ENCODE data around the gene TACC3. TPM values are rescaled to one million over a fixed set of nuclear protein-coding genes. Genes with fewer than 3 reads are reported as not detected.
A peak's percentile ranks its signal among the peaks of the same experiment; 100 is the strongest.

TACC3 gene
- polyA plus RNA-seq, 1 donor = 27.8 TPM

- H3K27me3 ChIP-seq (ENCODE audit: control insufficient read depth, insufficient read depth, low read length) = no peaks in the 10 kb centered on the region
- no peaks in the 10 kb centered on the region for H3K36me3 ChIP-seq (ENCODE audit: control insufficient read depth, insufficient read depth, low read length)
- H3K4me3 ChIP-seq (ENCODE audit: low read length) = no peak overlapping the region
- no peak overlapping the region for H3K27ac ChIP-seq (ENCODE audit: low read length)
- no peak for DNase-seq
- WGBS (ENCODE audit: insufficient coverage, low lambda C conversion rate) = no CpG with 5 or more reads among the region's 11 CpGs
- H3K9me3 ChIP-seq (ENCODE audit: control insufficient read depth, low read depth, low read length) = no peaks in the 10 kb centered on the region
- peaks cover 30% of the 10 kb centered on the region for H3K4me1 ChIP-seq (ENCODE audit: control insufficient read depth, insufficient read depth, low read length)
Observed at GRCh38 chr4:1785592-1785991, 64.3 kb downstream of the TACC3 start.

- WGBS (ENCODE audit: insufficient coverage, low lambda C conversion rate) = no CpG with 5 or more reads among the region's 34 CpGs
- Histone ChIP-seq H3K36me3 (ENCODE audit: control insufficient read depth, insufficient read depth, low read length) (no peaks in the 10 kb centered on the region), H3K27ac (ENCODE audit: low read length) (no peak overlapping the region), H3K4me1 (ENCODE audit: control insufficient read depth, insufficient read depth, low read length) (peaks cover 30% of the 10 kb centered on the region), H3K4me3 (ENCODE audit: low read length) (no peak overlapping the region), H3K27me3 (ENCODE audit: control insufficient read depth, insufficient read depth, low read length) (peaks cover 2% of the 10 kb centered on the region), H3K9me3 (ENCODE audit: control insufficient read depth, low read depth, low read length) (no peaks in the 10 kb centered on the region)
- no peak for DNase-seq
Observed at GRCh38 chr4:1786544-1787362, 65.4 kb downstream of the TACC3 start.

GRCh38 chr4:1787411-1788077 lies 66.2 kb downstream of the TACC3 start:
- H3K4me1 ChIP-seq (ENCODE audit: control insufficient read depth, insufficient read depth, low read length) = peaks cover 34% of the 10 kb centered on the region
- DNase-seq = no peak
- WGBS (ENCODE audit: insufficient coverage, low lambda C conversion rate) = no CpG with 5 or more reads among the region's 25 CpGs
- no peaks in the 10 kb centered on the region for H3K36me3 ChIP-seq (ENCODE audit: control insufficient read depth, insufficient read depth, low read length)
- no peak overlapping the region for H3K27ac ChIP-seq (ENCODE audit: low read length)
- H3K4me3 ChIP-seq (ENCODE audit: low read length) = no peak overlapping the region
- peaks cover under 1% of the 10 kb centered on the region for H3K9me3 ChIP-seq (ENCODE audit: control insufficient read depth, low read depth, low read length)
- peaks cover 4% of the 10 kb centered on the region for H3K27me3 ChIP-seq (ENCODE audit: control insufficient read depth, insufficient read depth, low read length)

GRCh38 chr4:1788254-1788973 lies 67.1 kb downstream of the TACC3 start:
- 93% methylated on average over 2 of the region's 13 CpGs for WGBS (ENCODE audit: insufficient coverage, low lambda C conversion rate)
- peaks cover 7% of the 10 kb centered on the region for H3K27me3 ChIP-seq (ENCODE audit: control insufficient read depth, insufficient read depth, low read length)
- H3K27ac ChIP-seq (ENCODE audit: low read length) = no peak overlapping the region
- peaks cover 3% of the 10 kb centered on the region for H3K9me3 ChIP-seq (ENCODE audit: control insufficient read depth, low read depth, low read length)
- H3K4me1 ChIP-seq (ENCODE audit: control insufficient read depth, insufficient read depth, low read length) = peaks cover 36% of the 10 kb centered on the region
- no peaks in the 10 kb centered on the region for H3K36me3 ChIP-seq (ENCODE audit: control insufficient read depth, insufficient read depth, low read length)
- H3K4me3 ChIP-seq (ENCODE audit: low read length) = no peak overlapping the region
- DNase-seq = no peak

GRCh38 chr4:1789552-1789951 lies 68.2 kb downstream of the TACC3 start:
- peaks cover 7% of the 10 kb centered on the region for H3K9me3 ChIP-seq (ENCODE audit: control insufficient read depth, low read depth, low read length)
- DNase-seq = no peak
- H3K4me1 ChIP-seq (ENCODE audit: control insufficient read depth, insufficient read depth, low read length) = peaks cover 35% of the 10 kb centered on the region
- peaks cover 2% of the 10 kb centered on the region for H3K36me3 ChIP-seq (ENCODE audit: control insufficient read depth, insufficient read depth, low read length)
- no peak overlapping the region for H3K4me3 ChIP-seq (ENCODE audit: low read length)
- peaks cover 13% of the 10 kb centered on the region for H3K27me3 ChIP-seq (ENCODE audit: control insufficient read depth, insufficient read depth, low read length)
- no peak overlapping the region for H3K27ac ChIP-seq (ENCODE audit: low read length)
- WGBS (ENCODE audit: insufficient coverage, low lambda C conversion rate) = no CpG with 5 or more reads among the region's 21 CpGs

GRCh38 chr4:1790005-1790404 lies 68.7 kb downstream of the TACC3 start:
- DNase-seq = no peak
- H3K9me3 ChIP-seq (ENCODE audit: control insufficient read depth, low read depth, low read length) = peaks cover 7% of the 10 kb centered on the region
- peaks cover 3% of the 10 kb centered on the region for H3K36me3 ChIP-seq (ENCODE audit: control insufficient read depth, insufficient read depth, low read length)
- H3K4me1 ChIP-seq (ENCODE audit: control insufficient read depth, insufficient read depth, low read length) = peaks cover 30% of the 10 kb centered on the region
- no peak overlapping the region for H3K27ac ChIP-seq (ENCODE audit: low read length)
- H3K27me3 ChIP-seq (ENCODE audit: control insufficient read depth, insufficient read depth, low read length) = peaks cover 14% of the 10 kb centered on the region
- no CpG with 5 or more reads among the region's 10 CpGs for WGBS (ENCODE audit: insufficient coverage, low lambda C conversion rate)
- no peak overlapping the region for H3K4me3 ChIP-seq (ENCODE audit: low read length)

- DNase-seq = no peak
- Histone ChIP-seq H3K9me3 (ENCODE audit: control insufficient read depth, low read depth, low read length) (peaks cover 9% of the 10 kb centered on the region), H3K27me3 (ENCODE audit: control insufficient read depth, insufficient read depth, low read length) (peaks cover 26% of the 10 kb centered on the region), H3K36me3 (ENCODE audit: control insufficient read depth, insufficient read depth, low read length) (peaks cover 19% of the 10 kb centered on the region), H3K4me3 (ENCODE audit: low read length) (peak overlapping the region; percentile 24), H3K27ac (ENCODE audit: low read length) (peak overlapping the region; percentile 62), H3K4me1 (ENCODE audit: control insufficient read depth, insufficient read depth, low read length) (peaks cover 23% of the 10 kb centered on the region)
- no CpG with 5 or more reads among the region's 29 CpGs for WGBS (ENCODE audit: insufficient coverage, low lambda C conversion rate)
Observed at GRCh38 chr4:1792158-1792831, 71.0 kb downstream of the TACC3 start.

- peak; percentile 53 to 82 for DNase-seq
- peaks cover 20% of the 10 kb centered on the region for H3K36me3 ChIP-seq (ENCODE audit: control insufficient read depth, insufficient read depth, low read length)
- peak within 1 kb of the TSS; percentile 98 for H3K4me3 ChIP-seq (ENCODE audit: low read length)
- peaks cover 27% of the 10 kb centered on the region for H3K4me1 ChIP-seq (ENCODE audit: control insufficient read depth, insufficient read depth, low read length)
- H3K9me3 ChIP-seq (ENCODE audit: control insufficient read depth, low read depth, low read length) = peaks cover 9% of the 10 kb centered on the region
- peaks cover 26% of the 10 kb centered on the region for H3K27me3 ChIP-seq (ENCODE audit: control insufficient read depth, insufficient read depth, low read length)
- H3K27ac ChIP-seq (ENCODE audit: low read length) = peak within 1 kb of the TSS; percentile 83
- no CpG with 5 or more reads among the region's 95 CpGs for WGBS (ENCODE audit: insufficient coverage, low lambda C conversion rate)
Observed at GRCh38 chr4:1792832-1793495, 71.6 kb downstream of the TACC3 start, which contains the start of gene FGFR3. TSS of gene FGFR3 (plus strand) at chr4:1793293. CDS start at chr4:1793935, 642 bp downstream.

- Histone ChIP-seq H3K4me1 (ENCODE audit: control insufficient read depth, insufficient read depth, low read length) (peaks cover 29% of the 10 kb centered on the region), H3K27ac (ENCODE audit: low read length) (no peak overlapping the region), H3K27me3 (ENCODE audit: control insufficient read depth, insufficient read depth, low read length) (peaks cover 26% of the 10 kb centered on the region), H3K9me3 (ENCODE audit: control insufficient read depth, low read depth, low read length) (peaks cover 9% of the 10 kb centered on the region), H3K36me3 (ENCODE audit: control insufficient read depth, insufficient read depth, low read length) (peaks cover 20% of the 10 kb centered on the region), H3K4me3 (ENCODE audit: low read length) (peak overlapping the region; percentile 98)
- DNase-seq = no peak
- no CpG with 5 or more reads among the region's 44 CpGs for WGBS (ENCODE audit: insufficient coverage, low lambda C conversion rate)
Observed at GRCh38 chr4:1793496-1793840, 72.1 kb downstream of the TACC3 start.

Data from large intestine (tissue), 3 donors.